IPS-18a (cell line): ENCODE results near the gene FOXRED1.

Experiments used
- H3K27ac ChIP-seq: one replicate; pipeline ENCODE4 v1.5.1; 2013; ENCODE audit warnings: low read length
- H3K27me3 ChIP-seq: one replicate; pipeline ENCODE4 v1.6.1; 2013; ENCODE audit warnings: mild to moderate bottlenecking, low read length; ENCODE audit not compliant: control insufficient read depth, insufficient read depth
- H3K36me3 ChIP-seq: one replicate; pipeline ENCODE4 v1.6.1; 2013; ENCODE audit warnings: low read depth, low read length; ENCODE audit not compliant: control insufficient read depth
- H3K4me1 ChIP-seq: one replicate; pipeline ENCODE4 v1.6.1; 2013; ENCODE audit warnings: low read depth, low read length; ENCODE audit not compliant: control insufficient read depth
- H3K4me3 ChIP-seq: one replicate; pipeline ENCODE4 v1.5.1; 2013; ENCODE audit warnings: low read length
- H3K9ac ChIP-seq: one replicate; pipeline ENCODE4 v1.6.1; 2013; ENCODE audit warnings: mild to moderate bottlenecking, low read length, moderate library complexity
- H3K9me3 ChIP-seq: one replicate; pipeline ENCODE4 v1.6.1; 2013; ENCODE audit warnings: low read depth, low read length; ENCODE audit not compliant: control insufficient read depth

FOXRED1 gene

DNA sequence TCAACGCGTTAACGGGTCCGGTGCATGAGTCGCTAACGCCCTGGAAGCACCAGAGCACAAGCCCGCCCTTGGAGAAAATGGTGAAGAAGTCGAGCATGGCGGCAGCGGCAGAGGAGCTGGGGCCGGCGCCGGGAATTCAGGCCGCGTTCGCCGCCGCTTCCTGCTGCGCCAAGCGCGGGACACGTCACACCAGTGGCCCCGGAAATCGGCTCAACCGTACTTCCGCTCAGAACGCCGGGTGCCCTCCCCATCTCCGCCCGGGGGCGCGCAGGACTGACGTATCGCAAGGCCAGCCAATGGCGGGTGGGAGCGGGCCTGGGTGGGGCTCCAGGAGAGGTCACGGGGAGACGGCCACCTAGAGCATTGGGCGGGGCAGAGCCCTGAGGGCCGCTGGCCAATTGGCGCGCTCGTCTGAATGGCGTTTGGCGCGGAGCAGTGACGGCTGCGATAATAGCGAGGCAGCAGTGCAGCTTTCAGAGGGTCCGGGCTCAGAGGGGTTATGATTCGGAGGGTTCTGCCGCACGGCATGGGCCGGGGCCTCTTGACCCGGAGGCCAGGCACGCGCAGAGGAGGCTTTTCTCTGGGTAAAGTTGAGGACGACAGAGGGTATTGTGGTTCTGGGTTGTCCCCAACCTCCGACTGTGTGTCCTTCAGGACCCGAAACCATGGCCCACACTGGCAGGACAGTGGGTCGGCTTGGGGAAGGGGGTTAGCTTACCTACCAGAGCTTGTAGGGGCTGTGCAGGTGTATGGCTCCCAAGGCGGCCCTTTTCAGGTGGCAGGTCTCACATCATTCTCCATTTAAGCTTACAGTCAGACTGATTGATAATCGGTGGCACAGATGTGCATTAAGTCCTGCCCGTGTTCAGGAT is at the start of gene FOXRED1, which contains the start of gene SRPRA:
TSS of gene FOXRED1 (plus strand) at position 447 of the 872 bp plus-strand sequence. CDS start at position 500, 53 bp downstream.
TSS of gene SRPRA (minus strand) at position 188 of the 872 bp plus-strand sequence. CDS start at position 97, 91 bp downstream.
- H3K9ac ChIP-seq: peak within 1 kb of the TSS; percentile 84
- peaks cover 4% of the 10 kb centered on the region for H3K4me1 ChIP-seq
- H3K27me3 ChIP-seq: no peaks in the 10 kb centered on the region
- no peaks in the 10 kb centered on the region for H3K9me3 ChIP-seq
- peak within 1 kb of the TSS; percentile 65 for H3K27ac ChIP-seq
- H3K36me3 ChIP-seq: peaks cover 48% of the 10 kb centered on the region
- H3K4me3 ChIP-seq: peak within 1 kb of the TSS; percentile 84

DNA sequence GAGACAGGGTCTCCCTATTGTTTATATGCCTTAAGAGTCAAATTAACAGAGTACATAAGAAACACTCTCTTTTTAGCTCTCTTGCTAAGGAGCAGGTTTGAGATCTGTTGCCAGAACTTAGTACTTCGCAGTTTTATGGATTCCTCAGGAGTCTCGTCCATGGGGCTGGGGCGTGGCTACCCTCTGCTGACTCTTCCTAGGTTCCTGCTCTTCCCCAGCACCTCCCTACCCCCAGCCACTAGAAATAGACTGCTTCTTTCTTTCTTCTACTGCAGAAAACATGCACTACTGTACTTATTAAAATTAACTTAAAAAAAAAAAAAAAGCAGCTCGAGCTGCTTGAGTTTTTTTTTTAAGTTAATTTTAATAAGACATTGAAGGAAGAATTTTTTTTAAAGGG is 49.4 kb upstream of the FOXRED1 start:
- Histone ChIP-seq H3K9ac (no peak overlapping the region), H3K36me3 (no peaks in the 10 kb centered on the region), H3K9me3 (no peaks in the 10 kb centered on the region), H3K27ac (no peak overlapping the region), H3K4me3 (no peak overlapping the region), H3K4me1 (no peaks in the 10 kb centered on the region), H3K27me3 (no peaks in the 10 kb centered on the region)

DNA sequence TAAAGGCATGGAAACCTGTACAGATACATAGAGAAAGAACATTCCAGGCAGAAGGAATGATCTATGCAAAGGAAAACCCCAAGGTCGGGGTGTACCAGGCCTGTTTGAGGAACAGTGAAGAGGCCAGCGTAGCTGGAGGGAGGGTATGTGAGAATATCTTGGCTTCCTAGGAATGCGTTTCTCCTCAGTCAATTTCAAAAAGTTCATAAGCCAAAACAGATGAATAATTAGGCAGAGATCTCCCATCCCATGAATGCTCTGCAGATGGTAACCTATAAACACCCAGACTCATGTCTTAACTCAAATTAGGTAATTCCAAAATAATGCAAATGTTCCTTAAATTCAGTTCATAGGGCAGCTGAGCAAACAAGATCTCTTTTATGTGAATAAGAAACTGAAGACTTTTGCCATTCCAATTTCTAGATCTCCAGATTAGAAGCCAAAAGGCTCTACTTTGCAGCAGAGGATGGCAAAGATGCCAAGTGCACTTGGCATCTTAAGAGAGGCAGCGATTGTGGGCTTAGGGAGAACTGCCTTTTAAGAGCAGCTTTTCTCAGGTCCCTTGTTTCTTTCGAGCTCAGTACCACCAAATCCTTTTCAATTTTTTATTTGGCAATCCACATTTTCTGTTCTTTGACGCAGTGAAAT is 44.2 kb upstream of the FOXRED1 start:
- H3K9me3 ChIP-seq: no peaks in the 10 kb centered on the region
- peaks cover 2% of the 10 kb centered on the region for H3K36me3 ChIP-seq
- H3K27me3 ChIP-seq: no peaks in the 10 kb centered on the region
- no peaks in the 10 kb centered on the region for H3K4me1 ChIP-seq
- H3K27ac ChIP-seq: no peak overlapping the region
- no peak overlapping the region for H3K9ac ChIP-seq
- H3K4me3 ChIP-seq: no peak overlapping the region

DNA sequence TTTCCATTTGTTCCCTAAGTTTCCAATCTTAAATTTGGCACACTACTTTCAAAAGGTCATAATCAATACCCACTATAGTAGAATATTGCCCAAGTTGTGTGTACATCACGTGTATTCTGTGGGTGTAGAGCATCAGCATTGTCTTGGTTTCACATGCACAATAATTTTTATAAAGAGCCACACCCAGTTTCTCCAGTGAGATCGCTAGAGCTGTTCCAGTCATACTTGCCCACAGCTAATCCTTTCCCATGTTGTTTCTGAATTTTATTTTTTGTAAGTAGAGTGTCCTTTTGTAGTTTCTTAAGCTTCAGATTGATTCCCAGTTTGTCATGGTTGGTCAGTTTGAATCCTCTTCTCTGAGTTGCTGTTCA is 43.7 kb upstream of the FOXRED1 start:
- H3K36me3 ChIP-seq: peaks cover 4% of the 10 kb centered on the region
- H3K4me1 ChIP-seq: no peaks in the 10 kb centered on the region
- H3K4me3 ChIP-seq: no peak overlapping the region
- H3K27me3 ChIP-seq: no peaks in the 10 kb centered on the region
- H3K9me3 ChIP-seq: no peaks in the 10 kb centered on the region
- no peak overlapping the region for H3K9ac ChIP-seq
- H3K27ac ChIP-seq: no peak overlapping the region

DNA sequence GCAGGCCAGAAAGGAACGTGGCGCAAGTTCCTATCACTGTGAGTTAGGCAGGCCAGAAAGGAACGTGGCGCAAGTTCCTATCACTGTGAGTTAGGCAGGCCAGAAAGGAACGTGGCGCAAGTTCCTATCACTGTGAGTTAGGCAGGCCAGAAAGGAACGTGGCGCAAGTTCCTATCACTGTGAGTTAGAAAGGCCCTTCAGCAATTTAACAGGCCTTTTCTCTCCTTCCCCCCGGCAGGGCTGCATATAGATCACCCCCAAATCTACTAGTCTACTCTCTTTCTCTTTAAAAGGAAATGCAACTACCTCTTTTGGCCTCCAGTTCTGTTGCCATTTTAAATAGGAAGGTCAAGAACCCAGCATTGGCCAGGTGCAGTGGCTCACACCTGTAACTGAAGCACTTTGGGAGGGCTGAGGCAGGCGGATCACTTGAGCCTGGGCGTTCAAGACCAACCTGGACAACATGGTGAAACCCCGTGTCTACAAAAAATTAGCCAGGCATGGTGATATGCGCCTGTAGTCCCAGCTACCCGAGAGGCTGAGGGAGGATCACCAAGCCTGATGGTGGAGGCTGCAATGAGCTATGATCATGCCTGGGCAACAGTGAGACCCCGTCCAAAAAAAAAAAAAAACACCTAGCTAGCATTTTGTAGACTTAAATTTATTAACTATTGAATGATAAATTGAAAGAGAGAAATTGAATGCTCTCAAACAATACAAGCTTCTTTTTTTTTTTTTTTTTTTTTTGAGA is 42.4 kb upstream of the FOXRED1 start:
- no peak overlapping the region for H3K27ac ChIP-seq
- no peaks in the 10 kb centered on the region for H3K27me3 ChIP-seq
- H3K4me3 ChIP-seq: no peak overlapping the region
- no peaks in the 10 kb centered on the region for H3K9me3 ChIP-seq
- H3K9ac ChIP-seq: no peak overlapping the region
- H3K36me3 ChIP-seq: peaks cover 4% of the 10 kb centered on the region
- H3K4me1 ChIP-seq: no peaks in the 10 kb centered on the region

DNA sequence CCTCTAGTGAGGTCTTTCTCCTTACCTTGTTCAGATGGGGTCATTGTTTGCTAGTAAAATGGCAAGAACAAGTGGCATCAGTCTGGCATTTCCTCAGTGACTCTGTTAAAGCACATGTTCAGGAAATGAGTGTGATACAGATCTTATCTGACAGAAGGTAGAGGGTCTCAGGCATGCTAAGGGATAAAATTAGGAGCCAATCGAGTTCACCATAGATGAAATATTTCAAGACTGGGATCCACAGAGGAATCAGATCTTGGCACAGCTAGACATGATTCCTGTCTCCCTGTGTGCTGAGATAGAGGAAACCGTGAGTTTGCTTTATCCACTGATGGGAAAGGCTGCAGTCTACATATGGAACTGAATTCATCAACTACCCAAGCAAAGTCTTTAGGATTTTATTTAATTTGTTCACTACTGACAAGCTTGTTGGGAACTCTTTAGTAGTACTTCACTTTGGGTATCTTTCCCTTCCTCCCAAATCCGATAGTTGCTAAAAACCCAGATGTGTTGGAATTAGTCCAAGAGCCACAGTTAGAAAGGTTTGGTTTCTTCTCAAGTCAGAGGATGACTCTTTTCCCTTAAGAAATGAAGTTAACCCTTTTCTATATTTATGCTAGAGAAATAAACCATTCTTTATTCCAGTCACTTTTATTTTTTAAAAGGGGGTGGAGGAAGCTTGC is 39.0 kb upstream of the FOXRED1 start:
- H3K9ac ChIP-seq: no peak overlapping the region
- no peaks in the 10 kb centered on the region for H3K4me1 ChIP-seq
- H3K27me3 ChIP-seq: no peaks in the 10 kb centered on the region
- peaks cover 4% of the 10 kb centered on the region for H3K36me3 ChIP-seq
- H3K4me3 ChIP-seq: no peak overlapping the region
- no peak overlapping the region for H3K27ac ChIP-seq
- H3K9me3 ChIP-seq: no peaks in the 10 kb centered on the region

DNA sequence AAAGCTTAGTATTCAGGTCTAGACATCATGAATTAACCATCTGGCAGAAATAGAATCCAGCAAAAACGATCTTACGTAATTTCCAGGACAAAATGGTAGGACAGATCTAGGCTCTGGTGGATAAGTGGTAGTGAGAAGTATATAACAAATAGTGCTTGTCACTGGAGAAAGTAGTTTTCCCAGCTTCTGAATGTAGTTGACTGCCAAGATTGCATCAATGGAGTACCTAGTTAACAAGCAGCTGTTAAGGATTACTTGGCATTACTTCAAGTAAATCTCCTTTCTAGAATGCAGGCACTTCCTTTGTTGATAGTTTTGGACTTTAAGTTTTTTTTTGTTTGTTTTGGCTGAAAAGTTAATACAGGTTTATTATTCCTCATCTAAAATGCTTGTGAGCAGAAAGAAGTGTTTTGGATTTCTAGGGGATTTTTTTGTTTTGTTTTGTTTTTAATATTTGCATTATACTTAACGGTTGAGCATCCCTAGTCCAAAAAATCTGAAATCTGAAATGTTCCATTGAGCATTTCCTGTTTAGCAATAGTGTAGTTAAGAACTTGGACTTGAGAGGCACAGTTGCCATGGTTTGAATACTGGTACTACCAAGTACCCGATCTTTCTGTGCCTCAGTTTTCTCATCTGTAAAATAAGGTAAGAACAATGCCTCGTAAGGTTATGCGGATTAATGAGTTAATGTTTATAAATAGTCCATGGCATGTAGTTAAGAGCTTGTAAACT is 37.1 kb upstream of the FOXRED1 start:
- H3K4me1 ChIP-seq: no peaks in the 10 kb centered on the region
- peaks cover 13% of the 10 kb centered on the region for H3K36me3 ChIP-seq
- no peak overlapping the region for H3K27ac ChIP-seq
- H3K4me3 ChIP-seq: no peak overlapping the region
- H3K9ac ChIP-seq: no peak overlapping the region
- no peaks in the 10 kb centered on the region for H3K27me3 ChIP-seq
- no peaks in the 10 kb centered on the region for H3K9me3 ChIP-seq

DNA sequence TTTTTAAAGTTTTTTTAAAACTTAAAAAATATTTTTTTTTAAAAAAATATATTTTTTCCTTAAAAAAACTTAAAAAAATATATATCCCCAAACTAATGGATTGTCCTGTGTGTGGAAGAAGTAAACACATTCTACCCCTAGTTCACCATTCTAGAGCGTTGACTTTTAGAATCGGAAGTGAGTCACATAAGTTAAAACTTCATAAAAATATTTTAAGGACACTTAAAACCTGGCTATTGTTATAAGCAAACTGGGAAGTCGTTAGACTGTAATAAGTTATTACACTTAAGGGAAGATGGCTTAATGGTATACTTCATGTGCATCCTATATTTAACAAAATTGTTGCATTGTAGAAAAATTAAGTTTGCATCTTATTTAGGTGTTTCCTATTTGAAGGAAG is 36.3 kb upstream of the FOXRED1 start:
- Histone ChIP-seq H3K9ac (no peak overlapping the region), H3K27ac (no peak overlapping the region), H3K36me3 (peaks cover 13% of the 10 kb centered on the region)

DNA sequence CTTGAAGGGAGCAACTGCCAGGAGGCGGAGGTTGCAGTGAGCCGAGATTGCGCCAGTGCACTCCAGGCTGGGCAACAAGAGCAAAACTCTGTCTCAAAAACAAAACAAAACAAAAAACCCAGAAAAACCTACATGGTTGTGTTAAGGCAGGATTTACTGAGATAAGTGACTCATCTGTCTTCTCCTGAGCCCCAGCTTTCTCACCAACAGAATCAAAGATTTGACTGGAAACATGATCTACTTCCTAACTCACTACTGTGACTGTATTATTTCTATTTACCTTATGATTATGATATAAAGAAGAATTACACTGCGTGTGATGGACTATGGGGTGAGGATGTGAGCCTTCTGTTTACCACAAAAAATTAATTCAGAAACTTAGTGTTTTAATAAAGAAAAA is 35.6 kb upstream of the FOXRED1 start:
- Histone ChIP-seq H3K9ac (no peak overlapping the region), H3K36me3 (peaks cover 16% of the 10 kb centered on the region), H3K4me3 (no peak overlapping the region), H3K27me3 (no peaks in the 10 kb centered on the region), H3K4me1 (no peaks in the 10 kb centered on the region), H3K9me3 (no peaks in the 10 kb centered on the region), H3K27ac (no peak overlapping the region)

More for the DNA sequence above, 36.3 kb upstream of the FOXRED1 start:
- Histone ChIP-seq H3K4me1 (no peaks in the 10 kb centered on the region), H3K9me3 (no peaks in the 10 kb centered on the region), H3K27me3 (no peaks in the 10 kb centered on the region), H3K4me3 (no peak overlapping the region)

DNA sequence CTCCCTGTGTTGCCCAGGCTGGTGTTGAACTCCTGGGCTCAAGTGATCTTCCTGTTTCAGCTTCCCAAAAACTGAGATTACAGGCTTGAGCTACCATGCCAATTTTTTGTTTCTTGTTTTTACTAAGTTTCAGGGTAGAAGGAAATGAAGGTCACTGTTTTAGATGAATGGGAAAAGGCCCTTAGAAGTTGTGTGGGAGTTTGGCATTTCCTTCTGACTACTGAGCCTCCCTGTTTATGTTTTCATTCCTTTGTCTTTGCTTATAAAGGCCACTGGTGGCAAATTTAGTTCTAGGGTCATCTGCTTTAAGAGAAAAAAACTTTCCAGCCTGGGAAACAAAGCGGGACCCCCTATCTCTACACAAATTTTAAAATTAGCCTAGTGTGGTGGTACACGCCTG is 22.3 kb upstream of the FOXRED1 start:
- no peak overlapping the region for H3K27ac ChIP-seq
- no peak overlapping the region for H3K9ac ChIP-seq
- no peaks in the 10 kb centered on the region for H3K9me3 ChIP-seq
- H3K4me3 ChIP-seq: no peak overlapping the region
- no peaks in the 10 kb centered on the region for H3K27me3 ChIP-seq
- peaks cover 40% of the 10 kb centered on the region for H3K36me3 ChIP-seq
- no peaks in the 10 kb centered on the region for H3K4me1 ChIP-seq
